Suprapubic skin (tissue), 4 donors: ENCODE data around the gene CCDC196. TPM values are rescaled to one million over a fixed set of nuclear protein-coding genes. Genes with fewer than 3 reads are reported as not detected.

Experiments
- DNase-seq, 2 donors: peaks; one replicate each; pipeline ENCODE4 v3.0.0-alpha.2; 2019; ENCODE audit warnings: low spot score in 2 of 2
- H3K27ac ChIP-seq: fragments of 200-600 bp; sonication (generic); one replicate; pipeline ENCODE4 v1.5.1; 2019
- H3K27me3 ChIP-seq: fragments of 200-600 bp; sonication (generic); one replicate; pipeline ENCODE4 v1.5.1; 2019
- H3K36me3 ChIP-seq: fragments of 200-600 bp; sonication (generic); one replicate; pipeline ENCODE4 v1.5.1; 2019
- H3K4me1 ChIP-seq: fragments of 200-600 bp; sonication (generic); one replicate; pipeline ENCODE4 v1.5.1; 2019
- H3K4me3 ChIP-seq: fragments of 200-600 bp; sonication (generic); one replicate; pipeline ENCODE4 v1.5.1; 2019; ENCODE audit warnings: mild to moderate bottlenecking
- H3K9me3 ChIP-seq: fragments of 200-600 bp; sonication (generic); one replicate; pipeline ENCODE4 v1.5.1; 2019
- CTCF ChIP-seq, 2 donors: fragments of 200-600 bp in 1 of 2; fragments of 450-650 bp in 1 of 2; sonication (generic) in 1 of 2; IDR thresholded peaks; one replicate each; pipeline ENCODE4 v1.5.1; 2016 to 2019; ENCODE audit warnings: antibody characterized with exemption in 2 of 2, mild to moderate bottlenecking in 1 of 2, moderate library complexity in 1 of 2
- EP300 ChIP-seq: sonication (generic); formaldehyde crosslinking; IDR thresholded peaks from one replicate; pipeline ENCODE4 v1.6.1; 2017; ENCODE audit warnings: antibody characterized with exemption
- POLR2A ChIP-seq, 2 donors: fragments of 450-650 bp; IDR thresholded peaks; one replicate each; pipeline ENCODE4 v1.6.1; 2017; ENCODE audit warnings: antibody characterized with exemption in 2 of 2, mild to moderate bottlenecking in 2 of 2, moderate library complexity in 2 of 2
- POLR2AphosphoS5 ChIP-seq, 3 donors: sonication (generic); formaldehyde crosslinking; IDR thresholded peaks; one replicate each; pipeline ENCODE4 v1.6.1; 2017; ENCODE audit warnings: antibody characterized with exemption in 3 of 3
- WGBS: methylation state at CpG from one replicate; pipeline ENCODE4 v1.1.5; 2018; 5-methylcytosine and 5-hydroxymethylcytosine counted together
- total RNA-seq, 4 donors: library from RNA; depleted of rRNA; stranded (reverse); fragments of >200 nt; gene quantifications; one replicate each; pipeline ENCODE4 v1.1.0, GENCODE V29; 2016

Gene CCDC196
- total RNA-seq, result not detected

DNA sequence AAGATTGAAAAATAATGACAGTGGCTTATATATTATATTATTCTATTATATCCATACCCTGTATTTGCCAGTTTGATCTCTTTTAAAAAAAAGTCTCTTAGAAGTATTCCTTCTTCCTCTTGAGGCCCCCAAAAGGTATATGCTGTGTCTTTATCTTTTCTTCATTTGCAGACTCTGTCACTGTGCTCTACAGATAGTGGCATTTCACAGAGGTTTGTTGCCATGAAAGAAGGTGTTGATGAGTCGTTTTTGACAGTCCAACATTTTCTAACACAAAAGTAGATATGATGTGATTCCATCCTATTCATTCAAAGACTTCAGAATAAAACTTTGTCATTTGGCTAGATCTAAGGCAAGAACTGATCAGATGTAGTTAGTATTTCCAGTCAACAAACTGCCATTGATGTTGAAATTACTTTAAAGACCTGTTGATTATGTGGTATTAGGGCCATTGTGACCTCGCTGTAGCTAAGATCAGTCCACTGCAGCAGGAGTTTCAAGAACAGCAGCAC is at the start of gene CCDC196:
TSS of gene CCDC196 (plus strand) at position 462 of the 512 bp plus-strand sequence. CDS start 132 bp downstream, outside the sequence.
- H3K4me1 ChIP-seq, result peaks cover 10% of the 10 kb centered on the region
- no peak for TF ChIP-seq EP300
- no peak for TF ChIP-seq CTCF (IDR thresholded peaks at IDR 0.05)
- TF ChIP-seq POLR2AphosphoS5 (IDR thresholded peaks at IDR 0.05), result no peak
- no peak for TF ChIP-seq POLR2A (IDR thresholded peaks at IDR 0.05)
- H3K9me3 ChIP-seq, result no peaks in the 10 kb centered on the region
- no peak within 1 kb of the TSS for H3K4me3 ChIP-seq
- H3K36me3 ChIP-seq, result no peaks in the 10 kb centered on the region
- no peak within 1 kb of the TSS for H3K27ac ChIP-seq
- DNase-seq, result no peak
- 75% methylated on average over 2 of the region's 2 CpGs for WGBS
- no peaks in the 10 kb centered on the region for H3K27me3 ChIP-seq

- Histone ChIP-seq H3K27me3 (no peaks in the 10 kb centered on the region), H3K9me3 (peaks cover 7% of the 10 kb centered on the region), H3K36me3 (no peaks in the 10 kb centered on the region), H3K27ac (no peak overlapping the region), H3K4me1 (peaks cover 6% of the 10 kb centered on the region), H3K4me3 (no peak overlapping the region)
- 88% methylated on average over 5 of the region's 5 CpGs for WGBS
- TF ChIP-seq CTCF (IDR thresholded peaks at IDR 0.05) (no peak), EP300 (no peak), POLR2AphosphoS5 (IDR thresholded peaks at IDR 0.05) (no peak), POLR2A (IDR thresholded peaks at IDR 0.05) (no peak)
- DNase-seq, result no peak
These were observed 45.4 kb upstream of the CCDC196 start for GRCh38 chr14:66440801-66441200.

GRCh38 chr14:66442953-66443571 is 43.1 kb upstream of the CCDC196 start:
- Histone ChIP-seq H3K27me3 (no peaks in the 10 kb centered on the region), H3K36me3 (no peaks in the 10 kb centered on the region), H3K27ac (no peak overlapping the region), H3K9me3 (peaks cover 3% of the 10 kb centered on the region), H3K4me1 (peaks cover 6% of the 10 kb centered on the region), H3K4me3 (no peak overlapping the region)
- WGBS, result 30% methylated on average over 4 of the region's 4 CpGs
- no peak for DNase-seq
- TF ChIP-seq EP300 (no peak), CTCF (IDR thresholded peaks at IDR 0.05) (no peak), POLR2A (IDR thresholded peaks at IDR 0.05) (no peak), POLR2AphosphoS5 (IDR thresholded peaks at IDR 0.05) (no peak)

GRCh38 chr14:66443785-66444184 is 42.4 kb upstream of the CCDC196 start:
- whole genome bisulfite sequencing, result 46% methylated on average over 2 of the region's 2 CpGs
- no peaks in the 10 kb centered on the region for H3K9me3 ChIP-seq
- no peak overlapping the region for H3K27ac ChIP-seq
- no peaks in the 10 kb centered on the region for H3K27me3 ChIP-seq
- no peak overlapping the region for H3K4me3 ChIP-seq
- no peak for DNase-seq
- TF ChIP-seq POLR2AphosphoS5 (IDR thresholded peaks at IDR 0.05), result no peak
- TF ChIP-seq POLR2A (IDR thresholded peaks at IDR 0.05), result no peak
- TF ChIP-seq EP300, result no peak
- no peak for TF ChIP-seq CTCF (IDR thresholded peaks at IDR 0.05)
- H3K36me3 ChIP-seq, result no peaks in the 10 kb centered on the region
- H3K4me1 ChIP-seq, result peaks cover 6% of the 10 kb centered on the region

GRCh38 chr14:66444271-66444927 is 41.8 kb upstream of the CCDC196 start:
- WGBS, result 64% methylated on average over 2 of the region's 2 CpGs
- H3K27me3 ChIP-seq, result no peaks in the 10 kb centered on the region
- H3K27ac ChIP-seq, result no peak overlapping the region
- no peaks in the 10 kb centered on the region for H3K36me3 ChIP-seq
- TF ChIP-seq EP300, result no peak
- no peak for TF ChIP-seq POLR2A (IDR thresholded peaks at IDR 0.05)
- no peak for TF ChIP-seq POLR2AphosphoS5 (IDR thresholded peaks at IDR 0.05)
- TF ChIP-seq CTCF (IDR thresholded peaks at IDR 0.05), result no peak
- no peak overlapping the region for H3K4me3 ChIP-seq
- DNase-seq, result no peak
- no peaks in the 10 kb centered on the region for H3K9me3 ChIP-seq
- H3K4me1 ChIP-seq, result peaks cover 6% of the 10 kb centered on the region
